ENCODE results near the gene CMC2.

Gene CMC2

GRCh38 chr16:80931801-80932707, 74.6 kb downstream of the CMC2 start:
- no peak for DNase-seq (ENCODE audit: low read depth)

- DNase-seq (ENCODE audit: low read depth): no peak
Observed at GRCh38 chr16:80924372-80924978, 82.2 kb downstream of the CMC2 start.

- no peak for DNase-seq (ENCODE audit: low read depth)
Observed at GRCh38 chr16:80923356-80923755, 83.3 kb downstream of the CMC2 start.

Data from stimulated activated CD8-positive, alpha-beta memory T cell treated with anti-CD3 and anti-CD28 coated beads, Interleukin-12 subunit alpha, Interleukin-12 subunit beta, amount 100 ng/mL, for 4 hours (primary cell).